Neutrophil (primary cell): Measurements from ENCODE around the gene IQSEC1.

Source experiments
- H3K27ac ChIP-seq: fragments of 200-600 bp; sonication (generic); 2 replicates; pipeline ENCODE4 v1.5.1; 2016; ENCODE audit warnings: mild to moderate bottlenecking, moderate library complexity
- H3K27me3 ChIP-seq: fragments of 200-600 bp; sonication (generic); 2 replicates; pipeline ENCODE4 v1.6.0; 2016; ENCODE audit warnings: mild to moderate bottlenecking
- H3K36me3 ChIP-seq: fragments of 200-600 bp; sonication (generic); 2 replicates; pipeline ENCODE4 v1.5.1; 2017
- H3K4me1 ChIP-seq, 2 experiments: fragments of 200-600 bp in 1 of 2; sonication (generic) in 1 of 2; 1 replicate in 1 of 2; 2 replicates in 1 of 2; pipeline versions ENCODE4 v1.5.1 to v1.6.1; 2013 to 2016; ENCODE audit warnings: low read depth in 1 of 2, low read length in 1 of 2, mild to moderate bottlenecking in 1 of 2, moderate library complexity in 1 of 2; ENCODE audit not compliant: control insufficient read depth in 1 of 2, insufficient read depth in 1 of 2
- H3K4me3 ChIP-seq, 2 experiments: fragments of 200-600 bp in 1 of 2; sonication (generic) in 1 of 2; 1 replicate in 1 of 2; 2 replicates in 1 of 2; pipeline ENCODE4 v1.5.1; 2013 to 2016; ENCODE audit warnings: low read depth in 1 of 2, low read length in 1 of 2, mild to moderate bottlenecking in 1 of 2, moderate library complexity in 1 of 2
- H3K9me3 ChIP-seq: fragments of 200-600 bp; sonication (generic); 2 replicates; pipeline ENCODE4 v1.5.1; 2016
- CTCF ChIP-seq: fragments of 200-600 bp; sonication (generic); IDR thresholded peaks from 2 replicates; pipeline ENCODE4 v1.5.1; 2016; ENCODE audit warnings: antibody characterized with exemption

Gene IQSEC1

GRCh38 chr3:13032206-13032605, 41.0 kb downstream of the IQSEC1 start:
- Histone ChIP-seq H3K27ac (no peak overlapping the region), H3K36me3 (no peaks in the 10 kb centered on the region), H3K4me3 (no peak overlapping the region), H3K4me1 (no peaks in the 10 kb centered on the region), H3K9me3 (no peaks in the 10 kb centered on the region), H3K27me3 (no peaks in the 10 kb centered on the region)
- TF ChIP-seq CTCF = no peak

GRCh38 chr3:13031621-13032020, 41.6 kb downstream of the IQSEC1 start:
- Histone ChIP-seq H3K36me3 (no peaks in the 10 kb centered on the region), H3K4me3 (no peak overlapping the region), H3K9me3 (no peaks in the 10 kb centered on the region), H3K27me3 (no peaks in the 10 kb centered on the region), H3K27ac (no peak overlapping the region), H3K4me1 (no peaks in the 10 kb centered on the region)
- no peak for TF ChIP-seq CTCF

GRCh38 chr3:13030684-13031083, 42.5 kb downstream of the IQSEC1 start:
- H3K36me3 ChIP-seq = no peaks in the 10 kb centered on the region
- H3K9me3 ChIP-seq = no peaks in the 10 kb centered on the region
- no peak overlapping the region for H3K4me3 ChIP-seq
- H3K27ac ChIP-seq = no peak overlapping the region
- H3K27me3 ChIP-seq = no peaks in the 10 kb centered on the region
- no peak for TF ChIP-seq CTCF
- no peaks in the 10 kb centered on the region for H3K4me1 ChIP-seq

DNA sequence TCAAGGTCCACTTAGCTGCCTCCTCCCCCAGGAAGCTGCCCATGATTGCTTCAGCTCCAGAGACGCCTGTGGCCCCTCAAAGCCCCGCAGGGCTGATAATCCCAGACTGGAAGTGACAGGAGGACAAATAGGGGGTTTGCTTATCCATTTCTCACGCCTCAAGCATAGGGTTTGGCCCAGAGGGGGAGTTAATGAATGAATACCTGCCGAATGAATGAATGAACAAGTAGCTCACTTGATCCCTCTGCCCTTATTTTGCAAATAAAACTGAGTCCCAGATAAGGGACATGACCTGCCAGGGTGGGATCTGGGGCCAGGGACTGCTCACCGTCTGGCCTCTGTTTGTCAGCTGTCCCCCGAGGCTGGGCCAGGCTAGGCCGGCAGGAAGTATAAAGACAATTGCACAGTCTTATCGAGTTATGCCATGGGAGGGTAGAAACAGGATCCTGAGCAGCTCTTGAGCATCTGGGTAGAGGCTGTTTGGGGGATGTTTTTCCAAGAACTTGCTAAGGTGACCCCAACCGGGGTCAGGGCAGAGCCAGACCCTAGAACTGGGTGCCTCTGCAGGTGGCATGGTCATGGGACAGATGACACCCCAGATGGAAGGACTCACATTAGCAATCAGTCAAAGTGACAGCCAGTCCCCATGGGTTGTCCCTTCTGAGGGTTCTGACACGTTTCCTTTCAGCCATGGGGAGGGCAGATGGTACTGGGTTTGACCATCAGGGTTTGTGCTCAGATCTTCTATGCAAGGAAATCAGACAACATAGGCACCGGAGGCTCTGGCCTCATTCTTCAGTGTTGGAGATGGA, 45.0 kb downstream of the IQSEC1 start:
- H3K36me3 ChIP-seq = no peaks in the 10 kb centered on the region
- no peak for TF ChIP-seq CTCF
- H3K27ac ChIP-seq = no peak overlapping the region
- H3K27me3 ChIP-seq = no peaks in the 10 kb centered on the region
- H3K4me3 ChIP-seq = no peak overlapping the region
- no peaks in the 10 kb centered on the region for H3K9me3 ChIP-seq
- no peaks in the 10 kb centered on the region for H3K4me1 ChIP-seq

DNA sequence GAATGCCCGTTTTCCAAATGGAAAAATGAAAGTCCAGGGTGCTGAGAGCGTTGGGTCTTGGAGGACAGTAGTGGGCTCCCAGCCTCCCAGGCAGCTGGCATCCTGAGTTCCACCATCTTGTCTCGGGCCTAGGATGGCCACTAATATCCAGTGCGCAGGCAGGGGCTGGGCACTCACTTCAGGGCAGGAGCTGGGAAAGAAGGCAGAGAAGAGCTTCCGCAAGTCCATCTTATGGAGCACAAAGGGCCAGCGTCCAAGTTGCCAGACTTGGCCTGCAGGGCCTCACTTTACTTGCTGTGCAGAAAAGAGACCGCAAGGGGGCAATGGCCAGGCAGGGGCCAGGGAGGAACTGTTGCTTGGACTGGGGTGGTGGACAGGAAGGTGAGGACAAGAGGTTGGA, 46.1 kb downstream of the IQSEC1 start:
- no peaks in the 10 kb centered on the region for H3K4me1 ChIP-seq

More for the DNA sequence above, 46.1 kb downstream of the IQSEC1 start:
- no peaks in the 10 kb centered on the region for H3K27me3 ChIP-seq
- no peaks in the 10 kb centered on the region for H3K9me3 ChIP-seq
- TF ChIP-seq CTCF = no peak
- no peaks in the 10 kb centered on the region for H3K36me3 ChIP-seq
- H3K4me3 ChIP-seq = no peak overlapping the region
- no peak overlapping the region for H3K27ac ChIP-seq
